IgD-negative memory B cell (primary cell): ENCODE measurements around the gene COX6B2. TPM values are rescaled to one million over a fixed set of nuclear protein-coding genes. Genes with fewer than 3 reads are reported as not detected.

Source experiments
- H3K27ac Mint-ChIP-seq, 3 donors: one replicate each; pipeline ENCODE4 v1.8.0; 2020 to 2022; ENCODE audit warnings: mild to moderate bottlenecking in 3 of 3, mixed read lengths in 3 of 3, moderate library complexity in 1 of 3
- H3K27me3 Mint-ChIP-seq: one replicate; pipeline ENCODE4 v1.8.0; 2021; ENCODE audit warnings: mixed read lengths
- H3K36me3 Mint-ChIP-seq: one replicate; pipeline ENCODE4 v1.8.0; 2020; ENCODE audit warnings: mild to moderate bottlenecking, mixed read lengths
- H3K4me1 Mint-ChIP-seq, 3 donors: one replicate each; pipeline ENCODE4 v1.8.0; 2020 to 2022; ENCODE audit warnings: mixed read lengths in 3 of 3, mild to moderate bottlenecking in 1 of 3
- H3K4me3 Mint-ChIP-seq, 4 donors: one replicate each; pipeline ENCODE4 v1.8.0; 2020 to 2022; ENCODE audit warnings: mild to moderate bottlenecking in 4 of 4, mixed read lengths in 4 of 4, moderate library complexity in 3 of 4
- H3K9me3 Mint-ChIP-seq, 3 donors: one replicate each; pipeline ENCODE4 v1.8.0; 2020 to 2021; ENCODE audit warnings: mixed read lengths in 3 of 3, mild to moderate bottlenecking in 1 of 3
- polyA plus RNA-seq: library from polyadenylated mRNA; unstranded; fragments of 300-500 nt; fragmentation: Illumina TruSeq; gene quantifications from one replicate; pipeline ENCODE4 v1.2.3, GENCODE V29; 2021

The COX6B2 gene
- polyA plus RNA-seq, 1 donor from 2014 or later: not detected

DNA sequence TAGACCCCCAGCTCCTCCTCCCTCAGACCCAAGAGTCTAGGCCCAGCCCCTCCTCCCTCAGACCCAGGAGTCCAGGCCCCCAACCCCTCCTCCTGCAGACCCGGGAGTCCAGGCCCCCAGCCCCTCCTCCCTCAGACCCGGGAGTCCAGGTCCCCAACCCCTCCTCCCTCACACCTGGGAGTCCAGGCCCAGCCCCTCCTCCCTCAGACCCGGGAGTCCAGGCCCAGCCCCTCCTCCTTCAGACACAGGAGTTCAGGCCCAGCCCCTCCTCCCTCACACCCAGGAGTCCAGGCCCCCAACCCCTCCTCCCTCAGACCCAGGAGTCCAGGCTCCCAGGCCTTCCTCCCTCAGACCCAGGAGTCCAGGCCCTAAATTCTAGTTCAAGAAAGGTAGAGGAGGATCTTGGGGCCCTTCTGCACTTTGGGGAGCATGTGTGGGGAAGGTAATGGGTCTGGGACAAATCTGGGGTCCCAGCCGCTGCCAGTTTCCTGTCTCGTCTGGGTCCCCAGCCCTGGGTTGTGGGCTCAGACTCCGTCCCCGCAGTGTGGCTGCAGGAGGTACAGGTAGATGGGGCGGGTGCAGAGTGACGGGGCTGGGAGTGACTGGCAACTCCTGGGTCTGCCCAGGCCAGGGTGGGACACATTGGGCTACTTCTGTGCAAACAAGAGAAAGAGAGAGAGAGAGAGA, 18.9 kb upstream of the COX6B2 start:
- H3K27ac Mint-ChIP-seq: no peak overlapping the region

DNA sequence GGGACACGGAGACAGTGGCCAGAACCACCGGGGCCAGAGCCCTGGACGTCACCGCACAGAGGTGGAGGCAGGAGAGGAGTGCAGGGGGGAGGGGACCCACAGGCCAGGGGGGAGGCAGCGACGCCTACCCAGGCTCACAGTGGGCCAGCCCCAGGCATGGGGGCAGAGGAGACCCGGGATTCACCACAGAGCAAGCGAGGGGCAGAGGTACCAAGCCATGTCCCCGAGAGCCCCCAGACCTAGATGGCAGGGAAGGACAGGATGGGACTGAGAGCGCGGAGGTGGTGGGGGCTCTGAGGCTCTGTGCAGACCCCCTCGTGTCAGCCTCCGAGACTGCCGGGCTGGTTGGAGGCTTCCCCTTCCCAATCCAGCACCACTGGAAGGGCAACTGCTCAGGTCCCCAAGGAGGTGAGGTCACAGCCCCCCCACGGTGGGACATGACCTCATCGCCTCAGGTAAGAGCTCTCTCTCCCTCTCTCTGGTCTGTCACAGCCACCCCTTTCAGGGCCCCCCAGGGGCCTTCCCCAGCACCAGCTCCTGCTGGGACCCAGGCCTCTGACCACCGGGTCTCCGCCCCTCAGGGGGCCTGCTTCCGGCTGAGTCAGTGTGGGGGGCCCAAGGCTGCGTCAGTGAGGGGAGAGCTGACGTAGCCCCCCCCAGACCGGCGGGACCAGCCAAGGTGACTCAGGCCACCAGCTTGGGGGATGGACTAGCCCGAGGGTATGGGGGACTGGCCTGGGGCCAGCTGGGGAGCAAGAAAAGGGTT, 18.0 kb upstream of the COX6B2 start:
- Mint-ChIP-seq H3K9me3 (peaks cover 0 to 4% (median 0%) of the 10 kb centered on the region in 3 donors), H3K4me1 (peaks cover 0 to 9% (median 7%) of the 10 kb centered on the region in 3 donors), H3K4me3 (peak overlapping the region in 1 of 4 donors; percentile 54), H3K27ac (no peak overlapping the region), H3K27me3 (peaks cover 25% of the 10 kb centered on the region), H3K36me3 (no peaks in the 10 kb centered on the region)

More for the DNA sequence above, 18.9 kb upstream of the COX6B2 start:
- no peaks in the 10 kb centered on the region for H3K36me3 Mint-ChIP-seq
- peaks cover 22% of the 10 kb centered on the region for H3K27me3 Mint-ChIP-seq
- H3K9me3 Mint-ChIP-seq: peaks cover 0 to 4% (median 0%) of the 10 kb centered on the region in 3 donors
- H3K4me3 Mint-ChIP-seq: peak overlapping the region in 1 of 4 donors; percentile 8
- peaks cover 0 to 9% (median 7%) of the 10 kb centered on the region in 3 donors for H3K4me1 Mint-ChIP-seq

DNA sequence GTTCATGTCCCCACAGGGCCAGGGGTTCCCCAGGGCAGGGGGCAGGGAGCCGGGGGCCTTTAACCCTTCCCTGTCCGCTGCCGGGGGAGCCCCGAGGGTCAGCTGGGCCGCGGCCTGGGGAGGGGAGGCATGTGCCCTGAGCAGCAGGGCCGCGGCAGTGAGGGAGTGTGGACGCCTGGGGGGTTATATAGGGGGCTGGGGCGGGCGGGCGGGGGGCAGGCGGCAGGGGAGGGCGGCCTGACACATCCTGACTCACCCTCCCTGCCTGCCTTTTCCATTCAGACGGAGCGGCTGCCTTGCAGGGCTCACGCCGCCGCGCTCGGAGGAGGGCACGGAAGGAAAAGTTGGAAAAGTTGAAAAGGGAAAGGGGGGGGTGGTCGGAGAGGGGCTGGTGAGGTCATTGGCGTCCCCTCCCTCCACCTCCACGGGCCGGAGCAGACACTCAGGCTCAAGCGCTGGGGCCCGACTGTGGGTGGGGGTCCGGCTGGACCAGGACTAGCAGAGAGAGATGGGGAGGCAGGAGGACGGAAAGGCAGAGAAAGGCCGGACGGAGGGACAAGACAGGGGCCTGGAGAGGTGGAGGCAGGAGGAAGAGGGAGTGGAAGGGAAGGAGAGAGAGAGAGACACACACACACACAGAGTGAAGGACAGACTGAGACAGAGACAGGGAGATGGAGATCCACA, 15.9 kb upstream of the COX6B2 start, which contains the start of gene IL11:
TSS of gene IL11 (minus strand) at position 159 of the 684 bp plus-strand sequence. CDS start at position 6, 153 bp downstream.
- H3K4me3 Mint-ChIP-seq: peak within 1 kb of the TSS; percentile 8 to 90 (median 63)
- peaks cover 0 to 9% (median 7%) of the 10 kb centered on the region in 3 donors for H3K4me1 Mint-ChIP-seq
- peaks cover 28% of the 10 kb centered on the region for H3K27me3 Mint-ChIP-seq
- H3K27ac Mint-ChIP-seq: peak within 1 kb of the TSS in 1 of 3 donors; percentile 2
- H3K9me3 Mint-ChIP-seq: peaks cover 0 to 4% (median 0%) of the 10 kb centered on the region in 3 donors
- no peaks in the 10 kb centered on the region for H3K36me3 Mint-ChIP-seq

DNA sequence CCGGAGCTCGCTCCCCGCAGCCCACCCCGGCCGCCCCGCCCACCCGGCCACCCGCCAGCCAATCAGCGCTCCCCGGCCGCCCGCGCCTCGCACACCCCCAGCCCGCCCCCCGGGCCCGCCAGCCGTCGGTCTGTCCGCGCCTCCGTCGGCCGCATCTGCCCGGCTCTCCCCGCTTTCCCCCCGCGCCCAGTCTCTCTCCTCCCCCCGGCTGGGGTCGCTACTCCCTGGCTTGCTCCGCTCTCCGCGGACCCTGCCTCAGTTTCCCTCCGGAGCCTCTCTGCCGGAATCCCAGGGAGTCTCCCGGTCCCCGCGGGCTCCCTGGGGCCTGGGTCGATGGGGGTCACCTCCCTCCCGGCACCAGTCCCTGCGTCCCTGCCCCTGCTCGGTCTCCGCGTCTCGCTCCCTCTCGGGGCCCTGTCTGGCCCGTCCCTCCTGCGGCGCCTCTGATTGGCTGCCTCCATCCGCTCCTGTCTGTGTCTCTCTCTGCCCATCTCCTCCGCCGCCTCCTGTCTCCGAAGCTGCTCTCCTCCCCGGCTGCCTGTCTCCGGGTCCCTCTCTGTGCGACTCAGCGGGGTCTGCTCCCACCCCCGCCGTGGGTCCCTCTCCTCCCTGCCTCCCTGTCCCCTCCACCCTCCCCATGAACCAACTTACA, 15.3 kb upstream of the COX6B2 start:
- Mint-ChIP-seq H3K4me1 (peaks cover 0 to 9% (median 7%) of the 10 kb centered on the region in 3 donors), H3K9me3 (peaks cover 0 to 4% (median 0%) of the 10 kb centered on the region in 3 donors), H3K27ac (no peak overlapping the region), H3K4me3 (peak overlapping the region in 3 of 4 donors; percentile 50 to 90 (median 76)), H3K36me3 (no peaks in the 10 kb centered on the region), H3K27me3 (peaks cover 29% of the 10 kb centered on the region)

DNA sequence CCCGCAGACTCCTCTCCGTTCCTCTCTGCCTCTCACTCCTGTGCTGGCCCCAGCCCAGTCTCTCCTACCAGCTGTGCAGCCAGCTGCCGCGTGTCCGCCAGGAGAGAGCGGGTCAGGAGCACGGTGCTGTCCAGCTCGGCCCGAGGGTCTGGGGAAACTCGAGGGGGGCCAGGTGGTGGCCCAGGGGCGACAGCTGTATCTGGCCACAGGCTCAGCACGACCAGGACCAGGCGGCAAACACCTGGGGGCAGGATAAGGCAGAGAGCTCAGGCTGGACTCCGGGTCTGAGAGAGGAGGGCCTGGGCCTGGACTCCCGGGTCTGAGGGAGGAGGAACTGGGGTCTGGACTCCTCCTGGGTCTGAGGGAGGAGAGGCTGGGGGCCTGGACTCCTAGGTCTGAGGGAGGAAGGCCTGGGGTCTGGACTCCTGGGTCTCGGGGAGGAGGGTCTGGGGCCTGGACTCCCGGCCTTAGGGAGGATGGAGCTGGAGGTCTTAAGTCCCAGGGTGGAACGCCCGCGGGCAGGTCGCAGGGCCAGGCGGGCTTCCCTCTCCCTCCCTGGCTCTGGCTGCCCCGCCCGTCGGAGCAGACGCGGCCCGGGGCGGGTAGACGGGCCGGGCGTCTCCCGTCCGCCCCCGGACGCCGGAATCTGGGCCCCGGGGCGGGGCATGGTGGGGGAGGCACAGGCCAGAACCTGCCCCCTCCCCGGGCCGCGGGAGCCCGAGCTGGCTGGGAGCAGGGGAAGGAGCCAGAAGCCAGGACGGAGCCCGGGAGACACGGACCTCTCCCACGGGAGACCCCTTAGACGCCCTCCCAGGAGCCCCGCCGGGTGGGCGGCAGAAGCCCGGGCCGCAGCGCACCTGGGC, 14.4 kb upstream of the COX6B2 start:
- Mint-ChIP-seq H3K36me3 (no peaks in the 10 kb centered on the region), H3K27me3 (peaks cover 28% of the 10 kb centered on the region), H3K4me1 (peaks cover 0 to 9% (median 7%) of the 10 kb centered on the region in 3 donors), H3K4me3 (peak overlapping the region in 1 of 4 donors; percentile 68), H3K27ac (no peak overlapping the region), H3K9me3 (peaks cover 0 to 4% (median 0%) of the 10 kb centered on the region in 3 donors)

DNA sequence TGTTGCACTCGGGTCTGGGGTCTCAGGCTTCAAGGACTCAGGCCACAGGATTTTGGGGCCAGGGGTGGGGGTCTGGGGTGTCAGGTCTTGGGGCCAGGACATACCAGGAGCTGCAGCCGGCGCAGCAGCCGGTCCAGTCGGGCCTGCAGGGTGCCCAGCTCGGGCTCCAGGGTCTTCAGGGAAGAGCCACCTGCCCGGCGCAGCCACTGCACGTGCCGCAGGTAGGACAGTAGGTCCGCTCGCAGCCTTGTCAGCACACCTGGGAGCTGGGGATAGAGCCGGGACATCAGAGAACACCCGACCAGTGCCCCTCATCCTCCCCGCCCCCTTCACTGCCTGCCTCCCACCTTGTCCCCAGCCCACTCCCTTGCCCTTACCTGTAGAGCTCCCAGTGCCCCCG, 13.6 kb upstream of the COX6B2 start:
- Mint-ChIP-seq H3K4me1 (peaks cover 0 to 7% (median 4%) of the 10 kb centered on the region in 3 donors), H3K27ac (no peak overlapping the region), H3K36me3 (no peaks in the 10 kb centered on the region), H3K27me3 (peaks cover 24% of the 10 kb centered on the region), H3K9me3 (peaks cover 0 to 4% (median 0%) of the 10 kb centered on the region in 3 donors), H3K4me3 (peak overlapping the region in 2 of 4 donors; percentile 17 to 60)

DNA sequence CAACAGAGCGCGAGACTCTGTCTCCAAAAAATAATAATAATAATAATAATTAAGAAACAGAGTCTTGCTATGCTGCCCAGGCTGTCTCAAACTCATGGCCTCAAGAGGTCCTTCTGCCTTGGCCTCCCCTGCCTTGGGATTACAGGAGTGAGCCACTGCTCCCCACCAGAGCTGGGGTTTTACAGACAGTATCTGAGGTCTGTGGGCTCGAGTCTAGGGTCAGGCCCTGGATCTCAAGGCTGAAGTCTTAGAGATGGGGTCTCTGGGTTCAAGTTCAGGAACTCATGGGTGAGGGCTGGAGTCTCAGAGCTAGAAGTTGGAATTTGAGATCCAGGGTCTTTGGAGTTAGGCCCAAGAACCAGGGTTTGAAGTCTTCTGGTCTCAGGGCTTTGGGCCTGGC, 12.3 kb upstream of the COX6B2 start:
- Mint-ChIP-seq H3K27me3 (peaks cover 20% of the 10 kb centered on the region), H3K4me3 (no peak overlapping the region)

DNA sequence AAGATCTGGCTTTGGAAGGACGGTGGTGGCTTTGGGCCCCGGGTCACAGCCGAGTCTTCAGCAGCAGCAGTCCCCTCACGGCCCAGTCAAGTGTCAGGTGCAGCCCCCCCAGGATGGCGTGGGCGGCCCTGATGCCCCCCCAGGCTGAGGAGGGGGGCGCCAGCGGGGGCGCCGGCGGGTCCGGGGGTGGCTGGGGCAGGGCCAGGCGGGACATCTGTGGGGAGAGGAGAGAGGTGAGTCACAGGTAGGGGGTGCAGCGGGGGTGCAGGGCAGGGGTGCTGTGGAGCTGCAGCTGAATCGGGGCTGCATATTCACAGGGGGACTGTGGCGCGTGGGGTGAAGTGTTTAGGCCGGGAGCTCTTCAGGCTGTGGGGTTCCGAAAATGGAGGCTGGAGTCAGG, 11.4 kb upstream of the COX6B2 start:
- Mint-ChIP-seq H3K4me1 (peaks cover 0 to 5% (median 4%) of the 10 kb centered on the region in 3 donors), H3K36me3 (no peaks in the 10 kb centered on the region), H3K9me3 (peaks cover 0 to 2% (median 0%) of the 10 kb centered on the region in 3 donors), H3K27me3 (peaks cover 18% of the 10 kb centered on the region), H3K27ac (peak overlapping the region in 1 of 3 donors; percentile 31), H3K4me3 (no peak overlapping the region)

More for the DNA sequence above, 12.3 kb upstream of the COX6B2 start:
- Mint-ChIP-seq H3K9me3 (peaks cover 0 to 2% (median 0%) of the 10 kb centered on the region in 3 donors), H3K36me3 (no peaks in the 10 kb centered on the region), H3K27ac (peak overlapping the region in 1 of 3 donors; percentile 65), H3K4me1 (peaks cover 0 to 7% (median 4%) of the 10 kb centered on the region in 3 donors)

DNA sequence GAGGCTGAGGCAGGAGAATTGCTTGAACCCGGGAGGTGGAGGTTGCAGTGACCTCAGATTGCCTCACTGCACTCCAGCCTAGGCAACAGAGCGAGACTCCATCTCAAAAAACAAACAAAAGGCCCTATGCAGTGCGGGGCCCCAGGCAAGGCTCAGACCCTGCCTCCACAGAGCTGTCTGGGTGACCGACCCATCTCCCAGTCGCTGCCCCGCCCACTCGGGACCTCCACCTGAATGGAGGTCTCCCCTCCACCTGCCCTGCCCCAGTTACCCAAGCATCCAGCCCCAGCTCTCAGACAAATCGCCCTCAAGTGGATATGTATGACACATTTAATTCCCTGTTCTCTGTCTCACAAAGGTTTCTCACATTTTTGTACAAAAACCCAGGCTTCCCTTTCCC, 10.7 kb upstream of the COX6B2 start:
- Mint-ChIP-seq H3K27ac (no peak overlapping the region), H3K4me1 (peaks cover 0 to 4% (median 2%) of the 10 kb centered on the region in 3 donors), H3K27me3 (peaks cover 16% of the 10 kb centered on the region), H3K9me3 (peaks cover 0 to 2% (median 0%) of the 10 kb centered on the region in 3 donors), H3K36me3 (no peaks in the 10 kb centered on the region), H3K4me3 (no peak overlapping the region)

DNA sequence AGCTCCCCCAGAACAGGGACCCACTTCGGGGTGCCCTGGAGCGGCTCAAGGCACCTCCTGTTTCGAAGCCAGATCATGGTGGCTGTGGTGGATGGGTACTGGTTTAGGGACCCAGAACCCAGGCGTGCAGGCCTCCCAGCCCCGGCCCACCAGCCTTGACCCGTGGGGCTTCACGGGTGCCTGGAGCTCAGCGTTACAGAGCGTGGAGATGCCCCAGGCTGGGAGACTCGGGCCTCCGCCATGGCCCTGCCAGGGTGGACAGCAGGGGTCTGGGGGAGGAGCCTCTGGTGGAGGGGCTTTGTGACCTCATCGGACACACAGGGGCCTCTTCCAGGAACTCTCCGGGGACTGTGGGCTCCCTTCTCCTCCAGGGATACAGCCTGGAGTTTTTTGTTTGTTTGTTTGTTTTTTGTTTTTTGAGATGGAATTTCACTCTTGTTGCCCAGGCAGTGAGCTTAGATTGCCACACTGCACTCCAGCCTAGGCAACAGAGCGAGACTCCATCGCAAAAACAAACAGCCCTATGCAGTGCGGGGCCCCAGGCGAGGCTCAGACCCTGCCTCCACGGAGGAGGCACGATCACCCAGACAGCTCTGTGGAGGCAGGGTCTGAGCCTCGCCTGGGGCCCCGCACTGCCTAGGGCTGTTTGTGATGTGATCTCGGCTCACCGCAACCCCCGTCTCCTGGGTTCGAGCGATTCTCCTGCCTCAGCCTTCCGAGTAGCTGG, 8.6 kb upstream of the COX6B2 start, which contains the start of gene GARIN5B:
TSS of gene GARIN5B (minus strand) at position 271 of the 727 bp plus-strand sequence. CDS start at position 77, 194 bp downstream.
- Mint-ChIP-seq H3K4me3 (peak within 1 kb of the TSS in 1 of 4 donors; percentile 54), H3K27ac (no peak within 1 kb of the TSS), H3K9me3 (no peaks in the 10 kb centered on the region), H3K4me1 (no peaks in the 10 kb centered on the region), H3K36me3 (no peaks in the 10 kb centered on the region), H3K27me3 (peaks cover 12% of the 10 kb centered on the region)

DNA sequence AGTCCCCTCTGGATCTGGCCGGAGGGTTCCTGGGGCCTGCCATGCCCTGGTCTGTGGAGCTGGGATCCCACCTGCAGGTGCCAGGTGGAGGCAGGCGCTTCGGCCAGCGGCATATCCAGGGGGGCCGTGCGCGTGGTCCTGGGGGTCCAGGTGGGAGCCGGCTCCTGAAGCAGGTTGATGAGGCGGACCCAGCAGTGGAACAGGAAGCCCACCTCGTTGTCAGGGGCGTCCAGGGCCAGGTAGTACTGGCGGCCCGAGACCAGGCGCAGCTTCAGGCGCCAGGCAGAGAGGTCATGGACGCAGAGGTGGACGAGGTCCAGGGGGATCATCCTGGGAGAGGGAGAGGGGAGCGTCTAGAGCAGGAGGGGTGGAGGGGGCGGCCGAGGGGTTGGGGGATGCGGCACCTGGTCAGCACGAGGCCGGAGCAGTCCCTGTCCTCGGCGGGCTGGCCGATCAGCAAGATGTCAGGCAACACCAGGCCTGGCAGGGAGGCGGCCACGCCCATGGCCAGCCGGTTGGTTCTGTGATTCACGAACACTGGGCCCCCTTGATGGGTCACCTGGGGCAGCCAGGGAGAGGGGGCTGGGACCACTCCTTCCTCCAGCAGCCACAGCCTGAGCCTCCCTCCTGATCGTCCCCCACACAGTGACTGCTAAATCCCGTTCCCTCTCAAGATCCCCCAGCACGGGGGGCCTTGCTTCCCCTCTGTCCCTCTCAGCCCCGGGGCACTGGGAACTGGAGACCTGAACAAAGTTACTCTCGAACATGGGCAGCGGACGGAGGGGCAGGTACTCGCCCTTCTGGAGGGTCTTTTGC, 7.9 kb upstream of the COX6B2 start:
- Mint-ChIP-seq H3K4me3 (peak overlapping the region in 1 of 4 donors; percentile 54), H3K27ac (no peak overlapping the region), H3K27me3 (peaks cover 10% of the 10 kb centered on the region), H3K4me1 (no peaks in the 10 kb centered on the region), H3K36me3 (peaks cover 2% of the 10 kb centered on the region), H3K9me3 (peaks cover 0 to 2% (median 0%) of the 10 kb centered on the region in 3 donors)

DNA sequence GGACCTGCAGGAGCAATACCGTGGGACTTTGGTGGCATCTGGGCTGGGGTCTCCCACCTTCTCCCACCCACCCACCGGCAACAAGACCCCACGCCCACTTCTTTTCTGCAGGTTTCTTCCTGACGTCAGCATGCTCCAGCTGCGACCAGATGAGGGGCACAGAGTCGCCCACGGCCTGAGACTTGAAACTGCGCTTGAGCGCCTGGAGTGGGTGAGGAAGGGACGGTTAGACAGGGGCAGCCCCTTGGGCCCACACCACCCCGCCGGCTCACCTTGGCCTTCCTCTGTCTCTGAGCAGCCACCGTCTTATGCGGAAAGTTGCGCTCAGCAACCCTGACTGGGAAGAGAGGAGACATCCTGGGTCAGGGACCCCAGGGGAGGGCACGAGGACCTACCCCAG, 6.4 kb upstream of the COX6B2 start:
- H3K4me3 Mint-ChIP-seq: no peak overlapping the region
- peaks cover 19% of the 10 kb centered on the region for H3K27me3 Mint-ChIP-seq
- H3K4me1 Mint-ChIP-seq: no peaks in the 10 kb centered on the region
- no peak overlapping the region for H3K27ac Mint-ChIP-seq
- H3K36me3 Mint-ChIP-seq: peaks cover 2% of the 10 kb centered on the region
- H3K9me3 Mint-ChIP-seq: peaks cover 0 to 2% (median 0%) of the 10 kb centered on the region in 3 donors
